SH-SY5Y (cell line): Measurements from ENCODE around the gene PLPPR4.

ENCODE experiments used
- GATA2 ChIP-seq: IDR thresholded peaks from 2 replicates; pipeline ENCODE4 v1.6.1; 2011; ENCODE audit warnings: mild to moderate bottlenecking, low read depth, low read length
- GATA3 ChIP-seq: IDR thresholded peaks from 2 replicates; pipeline ENCODE4 v1.6.1; 2011; ENCODE audit warnings: low read depth, mild to moderate bottlenecking, low read length, moderate library complexity

GRCh38 chr1:99230695-99231094 is 33.6 kb upstream of the PLPPR4 start:
- TF ChIP-seq GATA2, result no peak
- no peak for TF ChIP-seq GATA3
